Right hindlimb (tissue), 1 donor: ENCODE data around the gene STIM1.
A peak's percentile ranks its signal among the peaks of the same experiment; 100 is the strongest.
"Not testable (repeated sequence)": the region's sequence is repeated elsewhere in the genome, so short reads cannot be mapped to it uniquely, and the experiment has no call there.

Experiments used
- DNase-seq: peaks from one replicate; pipeline ENCODE4 v3.0.0-alpha.2; 2018

Gene STIM1

DNA sequence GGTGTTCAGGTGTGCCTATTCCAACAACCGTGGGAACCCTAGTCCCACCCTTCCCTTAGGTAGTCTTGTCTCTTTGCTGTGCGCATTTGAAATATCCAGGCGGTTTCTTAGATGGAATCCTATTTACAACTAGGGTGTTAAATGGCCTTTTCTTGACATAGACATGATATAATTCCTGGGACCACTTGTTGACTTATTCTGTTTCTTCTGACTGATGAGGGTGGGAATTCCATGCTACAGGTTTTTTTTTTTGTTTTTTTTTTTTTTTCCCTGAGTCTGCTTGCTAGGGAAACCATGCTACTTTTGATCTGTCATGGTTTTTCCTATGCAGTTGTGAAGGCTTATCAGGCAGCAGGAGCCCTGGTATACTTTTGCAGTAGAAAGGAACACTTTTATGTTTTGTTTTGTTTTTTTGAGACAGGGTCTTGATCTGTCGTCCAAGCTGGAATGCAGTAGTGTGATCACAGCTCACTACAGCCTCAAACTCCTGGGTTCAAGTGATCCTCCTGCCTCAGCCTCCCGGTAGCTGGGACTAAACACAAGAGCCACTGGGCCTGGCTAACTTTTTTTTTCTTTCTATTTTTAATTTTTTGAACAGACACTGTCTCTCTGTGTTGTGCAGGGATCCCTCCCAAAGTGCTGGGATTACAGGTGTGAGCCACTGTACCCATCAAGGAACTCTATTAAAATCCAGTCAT lies 1.5 kb downstream of the STIM1 start:
- no peak for DNase-seq

DNA sequence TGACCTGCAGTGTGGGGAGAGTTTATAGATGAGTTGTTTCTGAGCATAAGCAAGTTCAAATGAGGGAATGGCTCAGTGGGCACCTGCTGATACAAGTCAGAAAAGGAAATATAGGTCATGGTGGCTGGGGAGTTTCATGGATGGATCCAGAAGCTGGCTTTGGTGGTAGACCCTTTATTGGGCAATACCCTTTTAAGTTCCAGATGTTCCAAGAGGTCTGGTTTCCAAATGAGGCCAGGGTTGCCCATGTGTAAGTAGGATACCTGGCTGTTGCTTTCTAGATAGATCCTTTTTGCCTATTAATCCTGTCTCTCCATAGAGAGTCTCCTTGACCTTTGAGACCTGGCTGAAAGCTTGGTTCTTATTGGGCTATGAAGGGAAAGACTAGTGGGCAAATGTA lies 2.2 kb downstream of the STIM1 start:
- no peak for DNase-seq

DNA sequence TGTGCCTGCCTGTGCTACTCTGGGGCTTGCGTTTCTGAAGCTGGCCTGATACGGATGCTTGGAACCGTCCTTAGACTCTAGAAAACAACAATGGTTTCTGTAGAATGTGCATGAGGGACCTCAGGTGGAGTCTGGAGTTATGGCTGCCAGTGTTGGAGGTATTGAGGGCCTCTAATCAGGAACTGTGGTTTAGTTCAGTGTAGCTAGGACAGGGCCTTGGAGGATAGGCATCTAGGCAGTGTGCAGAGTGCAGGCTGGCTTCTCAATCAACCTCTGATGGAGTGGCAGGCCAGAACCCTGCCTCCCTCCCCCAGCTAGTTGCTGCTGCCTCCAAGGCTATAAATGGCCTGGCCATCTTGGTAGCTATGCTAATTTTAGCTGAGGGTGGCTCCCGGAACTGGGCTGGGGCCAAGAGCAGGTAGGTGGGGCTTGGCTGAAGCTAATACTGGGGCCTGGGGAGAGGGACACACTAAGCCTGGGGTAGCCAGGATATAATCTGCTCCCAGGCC lies 4.0 kb downstream of the STIM1 start:
- peak; percentile 63 for DNase-seq

DNA sequence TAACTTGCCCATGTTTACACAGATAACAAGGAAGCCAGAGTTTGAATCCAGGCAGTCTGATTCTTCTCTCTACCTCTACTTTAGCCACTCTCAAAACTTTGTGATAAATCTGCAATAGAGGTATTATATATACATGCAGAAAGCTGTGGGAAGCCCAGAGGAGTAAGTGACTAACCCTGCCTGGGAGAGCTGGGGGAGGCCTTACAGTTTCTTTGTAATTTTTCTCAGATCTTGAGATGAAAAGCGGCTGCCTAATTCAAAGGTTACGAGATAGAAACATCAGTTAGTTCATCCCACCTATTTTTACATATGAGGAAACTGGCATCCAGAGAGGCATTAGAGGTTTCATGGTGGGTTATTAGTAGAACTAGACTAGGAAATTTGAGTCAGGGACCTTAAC lies 4.9 kb downstream of the STIM1 start:
- DNase-seq: no peak

DNA sequence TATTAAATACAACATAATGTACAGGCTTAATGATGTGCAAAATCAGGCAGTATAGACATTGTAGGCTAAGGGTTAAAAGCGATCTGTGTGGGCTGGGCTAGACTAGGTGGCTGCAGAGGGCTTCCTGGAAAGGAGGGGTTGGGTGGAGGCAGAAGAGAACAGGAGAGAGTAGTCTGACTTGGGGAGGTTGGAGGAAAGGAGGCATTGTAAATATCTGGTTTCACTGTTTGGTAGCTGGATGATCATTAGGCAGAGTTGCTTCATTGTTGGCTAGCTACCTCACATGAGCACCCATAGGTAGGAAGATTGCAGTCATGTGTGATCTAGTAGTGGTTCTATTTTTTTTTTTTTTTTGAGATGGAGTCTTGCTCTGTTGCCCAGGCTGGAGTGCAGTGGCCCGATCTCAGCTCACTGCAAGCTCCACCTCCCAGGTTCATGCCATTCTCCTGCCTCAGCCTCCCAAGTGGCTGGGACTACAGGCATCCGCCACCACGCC lies 5.5 kb downstream of the STIM1 start:
- not testable (repeated sequence) for DNase-seq

DNA sequence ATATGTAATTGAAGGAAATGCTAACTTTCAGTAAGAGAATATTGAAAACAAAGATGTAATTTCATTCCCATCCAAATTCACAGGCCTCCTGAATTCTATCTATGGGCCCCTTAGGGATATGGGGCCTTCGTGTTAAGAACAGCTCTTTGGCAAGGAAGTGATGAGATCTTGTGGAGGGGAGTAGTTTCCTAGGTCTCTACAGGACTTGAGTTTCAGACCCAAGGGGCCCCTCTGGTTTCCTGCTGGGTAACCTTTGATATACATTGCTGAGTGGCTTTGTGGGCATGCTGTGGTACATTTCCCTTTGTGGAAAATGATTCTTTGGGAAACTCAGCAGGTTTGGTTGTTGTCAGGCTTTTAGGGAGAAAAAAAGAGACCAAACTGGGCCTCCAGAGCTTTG lies 6.2 kb downstream of the STIM1 start:
- DNase-seq: peak; percentile 27

DNA sequence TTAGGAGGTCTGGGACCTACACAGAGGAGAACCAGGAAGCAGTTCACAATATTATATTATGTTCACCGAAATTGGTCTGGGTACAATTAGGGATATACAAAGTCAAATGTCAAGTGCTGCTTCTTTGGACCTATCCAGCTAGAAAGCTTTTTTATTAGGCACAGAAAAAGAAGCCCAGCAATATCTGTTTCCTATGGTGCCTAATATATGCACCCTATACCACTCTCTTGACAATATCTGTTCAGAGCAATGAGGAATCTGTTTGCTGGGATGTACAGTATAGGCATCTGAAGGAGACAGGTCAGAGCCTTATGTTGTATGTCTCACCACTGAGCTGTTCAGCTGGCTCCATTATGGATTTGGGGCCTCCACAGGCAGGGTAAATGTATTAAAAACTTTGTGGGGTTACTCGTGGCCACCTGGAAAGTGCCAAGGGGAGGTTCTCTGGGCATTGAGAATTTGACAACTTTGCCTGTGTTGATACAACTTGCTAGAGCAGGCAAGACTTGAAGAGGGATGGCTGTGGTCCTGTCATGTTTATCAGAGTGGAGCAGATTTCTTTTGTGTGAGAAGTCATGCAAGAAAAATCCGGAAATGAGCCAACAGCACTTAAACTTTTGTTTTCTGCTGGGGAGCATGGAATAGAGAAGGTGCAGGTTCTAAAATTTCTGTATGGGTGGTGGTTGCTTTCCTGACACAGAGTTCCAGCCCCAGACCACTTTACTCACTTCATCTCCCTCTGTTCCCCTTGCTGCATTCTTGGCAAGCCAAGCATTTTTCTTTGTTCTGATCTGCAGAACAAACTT lies 10.1 kb downstream of the STIM1 start:
- no peak for DNase-seq

DNA sequence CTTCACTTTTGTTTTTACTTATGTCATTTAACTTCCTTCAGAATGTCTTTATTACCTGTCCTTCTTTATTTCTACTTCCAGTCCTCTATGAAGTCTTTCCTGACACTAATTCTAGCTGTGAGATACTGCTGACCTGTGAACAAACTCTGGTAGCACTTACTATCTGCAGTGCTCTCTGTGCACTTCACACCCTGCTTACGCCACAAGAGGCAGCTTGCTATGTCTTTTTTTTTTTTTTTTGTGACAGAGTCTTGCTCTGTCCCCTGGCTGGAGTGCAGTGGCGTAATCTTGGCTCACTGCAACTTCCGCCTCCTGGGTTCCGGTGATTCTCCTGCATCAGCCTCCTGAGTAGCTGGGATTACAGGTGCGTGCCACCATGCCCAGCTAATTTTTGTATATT lies 10.7 kb downstream of the STIM1 start:
- no peak for DNase-seq

DNA sequence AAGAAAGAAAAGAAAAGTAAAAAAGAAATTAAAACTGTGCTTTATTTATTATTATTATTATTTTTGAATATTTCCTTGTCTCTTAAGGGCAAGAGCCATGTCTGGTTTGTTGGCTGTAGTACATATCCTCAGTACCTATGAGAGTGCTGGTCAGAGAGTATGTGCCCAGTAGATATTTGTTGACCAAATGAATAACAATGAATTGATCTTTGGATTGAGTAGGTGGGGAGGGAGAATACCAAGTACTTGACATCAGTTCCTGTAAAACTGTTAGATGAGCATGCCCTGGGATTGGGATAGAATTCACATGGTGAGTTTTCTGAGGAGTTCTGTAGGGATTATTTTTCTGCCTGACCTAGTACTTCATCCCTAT lies 11.4 kb downstream of the STIM1 start:
- DNase-seq: no peak

DNA sequence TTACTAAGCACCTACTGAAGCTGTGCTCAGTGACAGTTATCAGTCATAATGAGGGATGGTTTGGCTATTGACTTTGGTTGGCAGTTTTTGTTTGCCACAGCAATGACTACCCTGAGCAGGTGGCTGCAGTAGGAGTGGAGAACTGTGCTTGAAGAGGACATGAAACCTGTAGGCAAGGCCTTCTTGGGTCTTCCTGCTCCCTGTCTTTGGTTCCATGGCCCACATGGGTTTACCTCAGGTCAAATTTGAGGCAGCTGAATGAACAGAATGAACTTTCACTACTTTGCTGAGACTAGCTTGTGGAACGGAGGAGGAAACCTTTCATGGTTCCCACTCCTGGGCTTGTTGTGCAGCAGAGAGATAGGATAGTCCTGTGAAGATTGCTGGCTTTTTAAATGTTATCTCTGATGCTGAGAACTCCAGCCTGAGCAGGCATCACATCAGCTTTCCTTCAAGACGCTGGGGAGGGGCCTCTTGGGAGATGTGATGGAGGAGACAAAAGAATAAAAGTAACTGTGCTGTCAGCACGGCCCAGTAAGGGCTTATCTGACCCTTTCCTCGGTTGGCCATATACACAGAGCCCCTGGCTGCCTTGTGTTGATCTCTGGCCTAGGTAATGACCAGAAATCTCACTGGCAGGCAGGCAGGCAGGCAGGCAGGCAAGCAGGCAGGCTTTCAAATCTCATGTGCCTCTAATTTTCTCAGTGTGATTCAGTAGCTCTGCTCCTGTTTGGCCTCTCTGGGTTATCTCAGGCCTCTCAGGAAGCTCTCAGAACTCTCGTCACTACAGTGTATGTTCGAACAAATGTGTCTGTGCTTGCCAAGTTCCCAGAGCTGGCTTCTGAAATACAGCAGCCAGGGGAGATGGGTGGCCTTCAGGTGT lies 12.0 kb downstream of the STIM1 start:
- DNase-seq: no peak

DNA sequence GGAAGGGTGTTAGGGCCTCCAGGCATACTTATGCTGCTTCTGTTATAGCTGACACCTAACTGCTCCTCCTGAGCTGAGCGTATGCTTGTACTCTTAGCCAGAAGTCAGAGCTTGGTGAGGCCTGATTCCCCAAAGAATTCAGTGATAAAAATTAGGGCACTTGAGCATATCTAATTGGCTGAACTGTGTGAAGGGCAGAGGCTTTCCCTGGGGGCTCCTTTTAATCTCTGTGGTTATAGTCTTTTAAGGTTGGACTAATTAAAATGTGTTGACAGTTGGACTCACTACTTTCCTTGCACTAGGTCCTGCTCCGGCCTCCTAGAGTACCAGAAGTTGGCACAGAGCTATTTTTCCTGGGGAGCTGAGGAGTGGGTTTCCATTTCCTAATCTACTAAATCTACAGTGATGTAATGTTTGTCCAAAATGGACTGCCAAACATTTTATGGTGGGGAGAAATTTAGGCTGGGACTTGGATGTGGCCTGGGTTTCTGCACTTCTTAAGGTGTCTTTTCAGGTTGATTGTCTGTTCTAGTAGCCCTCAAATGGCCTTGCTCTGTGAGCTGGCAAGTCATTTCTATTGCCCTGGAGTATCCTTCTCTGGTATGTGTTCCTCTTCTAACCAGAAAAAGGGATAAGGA lies 18.4 kb downstream of the STIM1 start:
- no peak for DNase-seq

DNA sequence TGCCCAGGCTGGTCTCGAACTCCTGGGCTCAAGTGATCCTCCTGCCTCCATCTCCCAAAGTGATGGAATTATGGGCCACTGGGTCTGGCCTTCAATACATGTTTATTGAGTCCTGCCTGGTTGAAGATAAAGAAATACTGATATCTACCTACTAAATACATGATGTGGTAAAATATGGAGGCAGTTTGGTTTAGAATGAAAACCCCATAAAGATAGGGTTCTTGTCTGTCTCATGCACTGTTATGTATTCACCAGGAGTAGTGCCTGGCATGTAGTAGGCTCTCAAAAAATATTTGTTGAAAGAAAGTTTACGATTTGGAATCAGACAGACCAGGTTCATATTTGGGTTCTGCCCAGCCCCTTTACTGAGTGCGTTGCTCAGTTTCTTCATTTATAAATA lies 21.1 kb downstream of the STIM1 start:
- DNase-seq: no peak

DNA sequence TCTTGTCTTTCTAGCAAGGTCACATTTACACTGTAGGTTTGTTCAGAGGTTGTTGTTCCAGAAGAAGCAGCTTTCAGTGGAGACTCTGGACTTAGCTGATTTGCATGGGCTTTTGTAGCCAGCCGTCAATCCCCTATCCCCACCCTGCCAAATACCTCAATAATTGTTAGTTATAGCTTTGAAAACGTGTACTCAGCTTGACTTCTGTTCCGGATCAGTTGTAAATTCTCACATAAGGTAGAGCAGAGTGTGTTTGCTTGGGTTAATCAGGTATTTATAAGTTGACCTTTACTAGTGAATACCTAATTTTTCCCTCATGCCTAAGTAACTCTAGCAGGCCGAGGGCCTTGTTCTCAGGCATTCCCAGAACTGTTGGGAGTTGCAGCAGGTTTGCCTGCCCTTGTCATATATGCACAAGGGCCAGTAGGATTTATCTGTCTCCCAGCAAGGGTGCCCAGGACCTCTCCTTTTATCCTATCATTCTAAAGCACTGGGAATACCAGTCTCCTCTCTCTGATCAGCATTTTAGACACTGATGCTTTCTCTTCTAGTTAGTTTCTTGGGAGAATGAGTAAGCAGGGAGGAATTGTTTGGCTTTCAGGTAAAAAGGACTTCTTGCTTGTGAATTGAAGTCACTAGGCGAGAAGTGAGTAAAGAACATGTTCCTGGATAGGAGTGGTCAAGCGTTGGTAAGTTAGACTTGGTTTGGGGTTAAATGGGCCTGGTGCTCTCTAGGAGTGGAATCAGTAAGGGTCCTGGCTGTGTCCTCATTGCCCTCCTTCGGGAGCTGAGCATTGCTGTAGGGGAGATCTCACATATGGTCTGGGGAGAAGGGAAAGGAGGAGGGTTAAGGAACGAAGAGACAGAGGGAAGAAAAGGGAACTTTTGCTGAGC lies 22.1 kb downstream of the STIM1 start:
- no peak for DNase-seq

DNA sequence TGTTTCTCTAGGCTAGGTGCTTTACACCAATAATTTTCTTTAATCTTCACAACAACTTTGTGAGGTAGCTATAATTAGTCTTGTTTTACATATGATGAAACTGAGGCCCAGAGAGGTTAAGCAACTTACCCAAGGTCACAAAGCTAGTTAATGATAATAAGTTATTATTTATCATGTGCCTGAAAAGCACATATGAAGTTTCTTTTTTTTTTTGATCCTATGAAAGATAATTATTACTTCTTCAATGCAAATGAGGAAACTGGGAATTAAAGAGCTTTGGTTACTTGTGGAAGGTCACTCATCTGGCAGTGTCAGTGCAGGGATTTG lies 22.8 kb downstream of the STIM1 start:
- DNase-seq: no peak

DNA sequence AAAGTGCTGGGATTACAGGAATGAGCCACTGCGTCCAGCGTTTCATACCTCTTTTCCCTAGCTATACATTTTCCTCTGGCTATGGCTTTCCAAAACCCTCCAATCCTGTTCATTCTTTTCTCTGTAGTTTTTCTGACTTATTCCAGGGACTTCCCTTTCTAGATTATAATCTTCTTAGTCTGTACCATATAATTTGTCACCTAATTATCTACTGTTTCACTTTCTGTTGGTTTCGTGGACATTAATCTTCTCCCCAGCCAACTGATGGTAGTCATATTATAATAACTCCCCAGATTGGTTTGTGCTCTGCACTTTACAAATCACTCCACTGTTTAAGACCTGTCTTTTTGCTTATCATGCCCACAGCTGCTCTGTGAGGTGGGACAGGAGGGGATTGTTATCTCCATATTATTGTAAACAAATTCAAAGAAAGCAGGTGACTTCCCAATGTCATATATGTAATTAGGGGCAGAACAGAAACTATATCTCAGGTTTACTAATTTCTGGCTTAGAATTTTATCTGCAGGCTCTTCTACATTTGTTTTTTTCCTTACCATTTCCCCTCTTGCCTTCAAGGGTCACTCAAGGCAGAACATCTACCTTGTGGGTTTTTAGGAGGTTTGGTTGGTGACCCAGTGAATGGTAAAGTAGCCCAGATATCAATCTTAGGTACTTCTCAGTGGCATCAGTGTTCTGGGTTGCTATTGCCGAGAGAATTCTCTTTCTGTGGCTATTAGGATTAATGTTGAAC lies 23.9 kb downstream of the STIM1 start:
- no peak for DNase-seq

DNA sequence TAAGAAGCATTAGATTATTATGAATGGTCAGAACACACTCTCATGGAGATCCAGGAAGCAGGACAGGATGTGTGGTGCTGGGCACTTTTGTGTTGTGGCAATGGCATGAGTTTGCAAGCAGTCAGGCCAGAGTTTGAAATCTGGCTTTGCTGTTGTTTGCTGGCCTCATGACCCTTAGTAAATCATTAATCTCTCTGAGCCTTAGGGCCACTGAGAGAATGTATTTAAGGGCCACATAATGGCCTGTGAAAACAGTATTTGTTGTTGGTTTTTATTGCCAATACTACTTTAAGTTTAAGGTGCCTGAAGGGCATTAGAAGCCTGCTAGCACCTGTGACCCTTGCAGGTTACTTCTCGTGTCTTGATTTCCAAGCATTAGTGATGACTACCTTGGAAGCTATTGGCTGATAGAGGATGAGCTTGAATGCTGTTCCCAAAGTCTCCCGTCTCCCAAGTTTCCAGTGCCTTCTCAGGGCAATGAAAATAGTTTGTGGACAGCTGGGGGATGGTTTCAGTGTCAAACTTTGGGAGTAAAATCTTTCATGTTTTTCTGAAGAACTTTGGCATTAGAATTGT lies 24.6 kb downstream of the STIM1 start:
- DNase-seq: no peak

DNA sequence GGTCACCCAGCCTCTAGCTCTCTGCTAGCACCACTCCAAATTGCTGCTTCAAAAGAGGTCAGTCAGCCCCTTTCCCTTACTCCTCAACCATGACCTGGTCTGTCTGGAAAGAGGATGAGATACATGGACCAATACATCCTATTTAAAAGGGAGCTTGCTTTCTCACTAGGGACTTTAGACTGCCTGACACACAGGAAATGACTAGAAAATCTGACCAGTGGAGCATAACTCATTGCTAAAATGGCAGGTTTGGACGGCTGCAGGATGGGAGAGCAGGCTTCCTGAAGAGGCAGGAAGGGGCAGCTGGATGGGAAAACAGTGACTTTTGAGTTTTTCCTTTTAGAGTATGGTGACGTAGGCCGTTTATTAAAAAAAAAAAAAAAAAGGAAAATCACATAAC lies 25.3 kb downstream of the STIM1 start:
- DNase-seq: no peak

DNA sequence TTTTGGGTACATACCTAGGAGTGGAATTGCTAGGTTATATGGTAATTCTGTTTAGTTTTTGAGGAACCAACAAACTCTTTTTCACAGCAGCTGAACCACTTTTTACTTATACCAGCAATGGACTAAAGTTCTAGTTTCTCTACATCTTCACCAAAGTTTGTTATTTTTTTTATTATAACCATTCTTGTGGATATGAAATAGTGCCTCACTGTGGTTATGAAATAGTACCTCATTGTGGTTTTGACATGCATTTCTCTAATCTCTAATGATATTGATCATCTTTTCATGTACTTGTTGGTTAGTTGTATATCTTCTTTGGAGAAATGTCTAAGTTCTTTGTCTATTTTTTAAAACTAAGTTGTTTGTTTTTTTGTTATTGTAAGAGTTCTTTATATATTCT lies 27.2 kb downstream of the STIM1 start:
- no peak for DNase-seq

DNA sequence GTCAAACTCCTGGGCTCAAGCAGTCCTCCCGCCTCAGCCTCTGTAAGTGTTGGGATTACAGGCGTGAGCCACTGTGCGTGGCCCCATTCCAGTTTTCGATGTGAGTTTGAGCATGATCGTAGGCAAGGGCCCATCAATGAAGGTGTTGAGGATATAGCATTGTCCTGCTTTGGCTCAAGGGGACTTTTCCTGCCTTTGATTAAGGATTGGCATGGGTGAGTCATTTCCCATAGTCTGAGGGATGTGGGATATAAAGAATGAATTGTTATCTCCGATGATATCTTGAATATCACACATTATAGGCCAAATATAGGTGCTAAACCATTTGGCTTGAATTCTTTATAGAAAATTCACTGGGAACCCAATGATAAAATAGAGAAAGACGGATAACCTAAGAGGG lies 30.4 kb downstream of the STIM1 start:
- no peak for DNase-seq

DNA sequence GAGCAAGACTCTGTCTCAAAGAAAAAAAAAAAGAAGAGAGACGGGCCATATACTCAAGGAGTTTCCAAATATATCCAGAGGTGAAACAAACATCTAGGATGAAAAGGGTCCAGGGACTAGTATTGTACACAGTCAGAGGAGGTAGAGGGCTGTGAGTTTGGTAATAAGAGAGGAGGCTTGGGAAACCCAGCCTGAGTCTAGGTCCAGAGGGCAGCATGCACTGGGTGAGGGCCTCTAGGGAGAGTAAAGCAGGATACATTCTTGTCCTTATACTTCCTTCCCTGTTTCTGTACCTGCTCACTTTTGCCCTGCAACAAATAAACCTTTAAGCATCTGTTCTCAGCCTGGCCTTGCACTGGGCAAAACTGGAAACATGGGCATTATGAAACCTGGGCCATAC lies 31.5 kb downstream of the STIM1 start:
- no peak for DNase-seq

DNA sequence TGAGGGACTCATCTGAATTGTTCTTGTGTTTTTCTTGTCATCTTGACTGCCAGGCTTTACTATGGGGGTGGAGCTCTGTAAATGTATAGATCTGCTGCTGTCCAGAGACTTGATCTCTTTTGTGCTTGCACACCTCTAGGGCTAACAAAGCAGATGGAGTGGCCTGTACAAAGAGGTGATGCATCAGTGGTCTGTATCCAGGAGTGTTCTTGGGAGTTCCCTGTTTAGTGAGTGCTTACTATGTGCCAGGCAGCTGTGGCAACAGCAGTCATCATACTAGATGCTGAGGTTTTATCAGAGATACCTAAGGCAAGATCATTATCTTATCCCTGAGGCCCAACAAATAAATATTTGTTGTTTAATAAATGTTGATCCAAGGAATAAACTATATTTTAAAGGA lies 33.4 kb downstream of the STIM1 start:
- no peak for DNase-seq
